ENCODE measurements around the gene NTN1.

DNA sequence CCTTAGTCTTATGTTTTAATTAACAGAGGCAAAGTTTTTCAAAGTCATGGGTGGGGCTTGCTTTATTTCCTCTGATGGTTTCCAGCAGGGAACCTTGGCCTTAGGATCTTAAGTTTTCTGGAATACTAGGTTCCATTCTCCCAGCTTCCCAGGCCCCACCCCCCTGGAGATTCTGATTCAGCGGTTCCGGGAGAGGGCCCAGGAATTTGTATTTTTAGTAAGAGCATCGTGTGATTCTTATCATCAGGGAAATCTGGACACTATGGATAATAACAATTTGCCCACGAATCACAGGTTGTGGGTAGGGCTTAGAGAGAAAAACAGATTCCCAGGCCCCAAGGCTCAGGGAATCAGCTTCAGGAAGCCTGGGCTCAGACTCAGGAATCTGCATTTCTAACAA lies 263.6 kb downstream of the NTN1 start:
- TF ChIP-seq, protein P1, sequence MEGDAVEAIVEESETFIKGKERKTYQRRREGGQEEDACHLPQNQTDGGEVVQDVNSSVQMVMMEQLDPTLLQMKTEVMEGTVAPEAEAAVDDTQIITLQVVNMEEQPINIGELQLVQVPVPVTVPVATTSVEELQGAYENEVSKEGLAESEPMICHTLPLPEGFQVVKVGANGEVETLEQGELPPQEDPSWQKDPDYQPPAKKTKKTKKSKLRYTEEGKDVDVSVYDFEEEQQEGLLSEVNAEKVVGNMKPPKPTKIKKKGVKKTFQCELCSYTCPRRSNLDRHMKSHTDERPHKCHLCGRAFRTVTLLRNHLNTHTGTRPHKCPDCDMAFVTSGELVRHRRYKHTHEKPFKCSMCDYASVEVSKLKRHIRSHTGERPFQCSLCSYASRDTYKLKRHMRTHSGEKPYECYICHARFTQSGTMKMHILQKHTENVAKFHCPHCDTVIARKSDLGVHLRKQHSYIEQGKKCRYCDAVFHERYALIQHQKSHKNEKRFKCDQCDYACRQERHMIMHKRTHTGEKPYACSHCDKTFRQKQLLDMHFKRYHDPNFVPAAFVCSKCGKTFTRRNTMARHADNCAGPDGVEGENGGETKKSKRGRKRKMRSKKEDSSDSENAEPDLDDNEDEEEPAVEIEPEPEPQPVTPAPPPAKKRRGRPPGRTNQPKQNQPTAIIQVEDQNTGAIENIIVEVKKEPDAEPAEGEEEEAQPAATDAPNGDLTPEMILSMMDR (IDR thresholded peaks at IDR 0.05), result no peak
- no peak for TF ChIP-seq POLR2A (IDR thresholded peaks at IDR 0.05)

Measured in testis (tissue), 2 donors.